IMR-90 (cell line): ENCODE measurements around the gene GPR107. TPM values are rescaled to one million over a fixed set of nuclear protein-coding genes. Genes with fewer than 3 reads are reported as not detected.

ENCODE experiments used
- ATAC-seq: fragments of 200-7000 bp; cut with Tn5 transposase; 2 replicates; pipeline ENCODE4 v1.9.1; 2020; ENCODE audit warnings: low read depth, mild to moderate bottlenecking, moderate library complexity
- BruUV-seq: library from RNA; stranded (reverse); fragments of 400-500 nt; replicated peaks from 2 replicates; lab custom pipeline; 2021; lab: Mats Ljungman, UMichigan
- CTCF ChIA-PET: fragments of 300-600 bp; formaldehyde crosslinking; extraction: SDS; loops from one replicate; lab custom pipeline; 2021; ENCODE audit warnings: antibody characterized with exemption; lab: Yijun Ruan, JAX
- POLR2A ChIA-PET: fragments of 300-600 bp; sonication (Branson Sonifier 250); formaldehyde crosslinking; loops from one replicate; lab custom pipeline; 2022; ENCODE audit warnings: antibody characterized with exemption; ENCODE audit not compliant: unreplicated experiment; lab: Charles Lee
- DNase-seq: peaks from one replicate; pipeline ENCODE4 v3.0.0; 2013
- H2AFZ ChIP-seq: replicated peaks from 2 replicates; pipeline ENCODE3; 2013; ENCODE audit warnings: low read length, mild to moderate bottlenecking; ENCODE audit not compliant: poor library complexity
- H2AK5ac ChIP-seq: 2 replicates; pipeline ENCODE4 v1.6.1; 2013; ENCODE audit warnings: low read depth, low read length, inconsistent platforms
- H2AK9ac ChIP-seq: replicated peaks from 2 replicates; pipeline ENCODE3; 2013; ENCODE audit warnings: mild to moderate bottlenecking, low read depth, low read length, moderate library complexity; ENCODE audit not compliant: poor library complexity
- H2BK120ac ChIP-seq: 2 replicates; pipeline ENCODE4 v1.6.1; 2013; ENCODE audit warnings: low read depth, low read length, inconsistent platforms
- H2BK15ac ChIP-seq: 3 replicates; pipeline ENCODE4 v1.6.1; 2013; ENCODE audit warnings: low read depth, low read length, inconsistent platforms
- H2BK20ac ChIP-seq: 2 replicates; pipeline ENCODE4 v1.6.1; 2013; ENCODE audit warnings: low read depth, mild to moderate bottlenecking, inconsistent platforms, low read length, moderate library complexity
- H2BK5ac ChIP-seq: 2 replicates; pipeline ENCODE4 v1.6.1; 2013; ENCODE audit warnings: mild to moderate bottlenecking, low read depth, low read length, inconsistent platforms; ENCODE audit not compliant: poor library complexity, severe bottlenecking
- H3K14ac ChIP-seq: replicated peaks from 2 replicates; pipeline ENCODE4 v1.6.1; 2013; ENCODE audit warnings: low read depth, low read length, inconsistent platforms
- H3K18ac ChIP-seq: 2 replicates; pipeline ENCODE4 v1.6.1; 2013; ENCODE audit warnings: low read depth, low read length, control low read depth
- H3K23ac ChIP-seq: 2 replicates; pipeline ENCODE4 v1.6.1; 2013; ENCODE audit warnings: low read depth, low read length, inconsistent platforms
- H3K27ac ChIP-seq: 2 replicates; pipeline ENCODE4 v1.5.1; 2013; ENCODE audit warnings: mild to moderate bottlenecking, control low read depth, low read length; ENCODE audit not compliant: insufficient read depth
- H3K27me3 ChIP-seq: 2 replicates; pipeline ENCODE4 v1.6.1; 2013; ENCODE audit warnings: low read length; ENCODE audit not compliant: control insufficient read depth, insufficient read depth
- H3K36me3 ChIP-seq: 2 replicates; pipeline ENCODE4 v1.6.1; 2013; ENCODE audit warnings: low read length, mixed read lengths; ENCODE audit not compliant: control insufficient read depth, insufficient read depth
- H3K4ac ChIP-seq: 2 replicates; pipeline ENCODE4 v1.6.1; 2013; ENCODE audit warnings: low read depth, low read length, inconsistent platforms
- H3K4me1 ChIP-seq: 2 replicates; pipeline ENCODE4 v1.6.1; 2013; ENCODE audit warnings: low read length, mixed read lengths; ENCODE audit not compliant: control insufficient read depth, insufficient read depth
- H3K4me2 ChIP-seq: 2 replicates; pipeline ENCODE4 v1.6.1; 2013; ENCODE audit warnings: low read depth, mild to moderate bottlenecking, control low read depth, low read length, moderate library complexity
- H3K4me3 ChIP-seq: 2 replicates; pipeline ENCODE4 v1.5.1; 2013; ENCODE audit warnings: low read depth, mild to moderate bottlenecking, control low read depth, low read length, moderate library complexity; ENCODE audit not compliant: insufficient read depth
- H3K56ac ChIP-seq: 2 replicates; pipeline ENCODE4 v1.6.1; 2013; ENCODE audit warnings: low read length, inconsistent platforms; ENCODE audit not compliant: insufficient read depth; ENCODE audit errors: extremely low read depth
- H3K79me1 ChIP-seq, 2 experiments: 2 replicates each; pipeline ENCODE4 v1.6.1; 2013; ENCODE audit warnings: low read length in 2 of 2, inconsistent platforms in 1 of 2, low read depth in 1 of 2
- H3K9ac ChIP-seq: 2 replicates; pipeline ENCODE4 v1.6.1; 2013; ENCODE audit warnings: low read depth, low read length, control low read depth
- H3K9me1 ChIP-seq: 2 replicates; pipeline ENCODE4 v1.6.1; 2013; ENCODE audit warnings: low read length, inconsistent platforms; ENCODE audit not compliant: insufficient read depth
- H3K9me3 ChIP-seq: 2 replicates; pipeline ENCODE4 v1.6.1; 2013; ENCODE audit warnings: low read length; ENCODE audit not compliant: control insufficient read depth, insufficient read depth
- H4K20me1 ChIP-seq: 2 replicates; pipeline ENCODE4 v1.6.1; 2013; ENCODE audit warnings: low read length, inconsistent platforms; ENCODE audit not compliant: insufficient read depth
- H4K5ac ChIP-seq: 2 replicates; pipeline ENCODE4 v1.6.1; 2013; ENCODE audit warnings: mild to moderate bottlenecking, low read depth, low read length, control low read depth
- H4K8ac ChIP-seq, 2 experiments: 2 replicates each; pipeline ENCODE4 v1.6.1; 2013; ENCODE audit warnings: low read depth in 2 of 2, low read length in 2 of 2, control low read depth in 1 of 2, inconsistent platforms in 1 of 2
- H4K91ac ChIP-seq: 2 replicates; pipeline ENCODE4 v1.6.1; 2013; ENCODE audit warnings: low read depth, low read length, inconsistent platforms; ENCODE audit not compliant: insufficient read depth
- BHLHE40 ChIP-seq: fragments of 150-350 bp; IDR thresholded peaks from 2 replicates; pipeline ENCODE4 v1.6.1; 2016; ENCODE audit warnings: mild to moderate bottlenecking, low read depth, low read length
- CEBPB ChIP-seq: IDR thresholded peaks from 2 replicates; pipeline ENCODE4 v1.6.1; 2012; ENCODE audit warnings: low read depth, low read length, improper control_type of control experiment
- CHD1 ChIP-seq: IDR thresholded peaks from 2 replicates; pipeline ENCODE4 v1.6.1; 2012; ENCODE audit warnings: low read depth, low read length, improper control_type of control experiment
- MAFK ChIP-seq: IDR thresholded peaks from 2 replicates; pipeline ENCODE4 v1.6.1; 2012; ENCODE audit warnings: low read depth, low read length, improper control_type of control experiment
- MXI1 ChIP-seq: IDR thresholded peaks from 2 replicates; pipeline ENCODE4 v1.6.1; 2012; ENCODE audit warnings: low read depth, mild to moderate bottlenecking, low read length, moderate library complexity, borderline replicate concordance
- POLR2A ChIP-seq: IDR thresholded peaks from 2 replicates; pipeline ENCODE4 v1.6.1; 2012; ENCODE audit warnings: mild to moderate bottlenecking, low read depth, low read length
- RAD21 ChIP-seq: IDR thresholded peaks from 2 replicates; pipeline ENCODE4 v1.6.1; 2012; ENCODE audit warnings: low read length, improper control_type of control experiment
- RFX5 ChIP-seq: IDR thresholded peaks from 2 replicates; pipeline ENCODE4 v1.8.0; 2012; ENCODE audit warnings: low read depth, mild to moderate bottlenecking, low read length, moderate library complexity
- WGBS, 2 experiments: methylation state at CpG; one replicate each; pipeline versions ENCODE4 v1.1.5 to v1.1.7; 2013; ENCODE audit warnings: missing lambda C conversion rate in 2 of 2; ENCODE audit not compliant: insufficient read length in 1 of 2; ENCODE audit errors: extremely low coverage in 2 of 2; 5-methylcytosine and 5-hydroxymethylcytosine counted together
- dilution Hi-C: fragments of 300-500 bp; cut with HindIII; formaldehyde crosslinking; loops from one replicate; pipeline ENCODE4 v1.14.3; 2018; ENCODE audit warnings: low sequenced_read_pairs; ENCODE audit not compliant: unreplicated experiment
- in situ Hi-C: fragments of 300-500 bp; cut with MboI; formaldehyde crosslinking; loops from 3 replicates; pipeline ENCODE4 v1.14.3; 2019; ENCODE audit warnings: low sequenced_read_pairs, inconsistent platforms, mixed read lengths
- intact Hi-C: fragments of 100-400 bp; cut with micrococcal nuclease; formaldehyde crosslinking; loops from 2 replicates; pipeline ENCODE4 v1.10.0; 2022
- polyA plus RNA-seq, 3 experiments: library from polyadenylated mRNA; depleted of rRNA; stranded (reverse); fragments of >200 nt; gene quantifications; 2 replicates each; pipeline ENCODE4 v1.2.3, GENCODE V29; 2012; ENCODE audit warnings: low replicate concordance in 1 of 3
- total RNA-seq: library from RNA; depleted of rRNA; stranded (reverse); fragments of >200 nt; gene quantifications from 2 replicates; pipeline ENCODE4 v1.2.3, GENCODE V29; 2012

The GPR107 gene
- total and polyA plus RNA-seq, 2 of the 4 experiments (the other 2 are of a cell fraction): 16.7 to 21.6 TPM

DNA sequence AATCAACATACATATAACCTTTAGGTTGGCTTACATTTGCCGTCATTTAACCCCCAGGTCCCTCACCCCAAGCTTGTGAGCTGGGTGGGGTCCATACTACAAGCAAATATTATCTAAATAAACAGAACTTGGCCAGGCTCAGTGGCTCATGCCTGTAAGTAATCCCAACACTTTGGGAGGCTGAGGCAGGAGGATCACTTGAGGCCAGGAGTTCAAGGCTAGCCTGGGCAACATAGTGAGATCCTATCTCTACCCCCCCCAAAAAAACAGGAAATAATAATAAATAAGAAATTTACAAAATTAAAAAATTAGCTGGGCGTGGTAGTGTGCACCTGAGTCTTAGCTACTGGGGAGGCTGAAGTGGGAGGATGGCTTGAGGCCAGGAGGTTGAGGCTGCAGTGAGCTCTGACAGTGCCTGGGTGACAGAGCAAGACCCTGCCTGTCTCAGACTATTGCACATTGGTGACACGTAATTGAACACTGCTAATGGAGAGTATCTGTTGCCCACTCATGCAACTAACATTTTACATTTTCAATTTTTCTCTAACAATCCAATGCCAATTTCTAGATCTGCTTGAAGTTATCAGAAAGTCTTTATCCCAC lies 29.6 kb upstream of the GPR107 start:
- no peak overlapping the region for H3K56ac ChIP-seq
- dilution Hi-C loops (no loop called here), intact Hi-C loops (no loop called here), in situ Hi-C loops (no loop called here)
- BruUV-seq: no TSS peak
- H2BK120ac ChIP-seq: no peak overlapping the region
- ChIA-PET POLR2A (no interaction called here), CTCF (no interaction called here)
- WGBS, 2 experiments: no CpG with 5 or more reads among the region's 3 CpGs
- H2AK5ac ChIP-seq: no peak overlapping the region
- peaks cover 19 to 48% of the 10 kb centered on the region in 2 experiments for H3K79me1 ChIP-seq
- H2AFZ ChIP-seq: no peak overlapping the region
- no peak overlapping the region for H3K4me2 ChIP-seq
- no peak overlapping the region for H3K4ac ChIP-seq
- ATAC-seq: no peak
- H3K9me3 ChIP-seq: peaks cover 2% of the 10 kb centered on the region; the same call in 1 of the 2 replicates
- no peak overlapping the region for H2AK9ac ChIP-seq
- H3K18ac ChIP-seq: no peak overlapping the region
- 0 out of 2 replicates have a peak, but pooled peaks cover 2% of the 10 kb centered on the region for H3K27me3 ChIP-seq
- H4K91ac ChIP-seq: no peak overlapping the region
- peaks cover 41% of the 10 kb centered on the region for H4K20me1 ChIP-seq
- H3K4me3 ChIP-seq: no peak overlapping the region
- no peak overlapping the region for H2BK15ac ChIP-seq
- H3K9me1 ChIP-seq: peaks cover 6% of the 10 kb centered on the region
- DNase-seq: no peak
- H2BK20ac ChIP-seq: no peak overlapping the region
- TF ChIP-seq RFX5 (no peak), CEBPB (no peak), MAFK (no peak), CHD1 (no peak), POLR2A (no peak), BHLHE40 (no peak), MXI1 (no peak), RAD21 (no peak)
- H3K27ac ChIP-seq: no peak overlapping the region
- H3K14ac ChIP-seq: no peak overlapping the region
- H4K5ac ChIP-seq: no peak overlapping the region
- H4K8ac ChIP-seq: no peak overlapping the region
- no peak overlapping the region for H3K23ac ChIP-seq
- H3K9ac ChIP-seq: no peak overlapping the region
- H2BK5ac ChIP-seq: no peak overlapping the region
- peaks cover 2% of the 10 kb centered on the region for H3K4me1 ChIP-seq
- no peaks in the 10 kb centered on the region for H3K36me3 ChIP-seq
